Activated CD8-positive, alpha-beta memory T cell treated with anti-CD3 and anti-CD28 coated beads, Interleukin-2, amount 50 U/mL, for 4 hours (primary cell): ENCODE results near the gene DLGAP5.
A peak's percentile ranks its signal among the peaks of the same experiment; 100 is the strongest.

Experiments used
- DNase-seq: peaks from one replicate; pipeline ENCODE4 v3.0.0-alpha.2; 2020

The DLGAP5 gene

DNA sequence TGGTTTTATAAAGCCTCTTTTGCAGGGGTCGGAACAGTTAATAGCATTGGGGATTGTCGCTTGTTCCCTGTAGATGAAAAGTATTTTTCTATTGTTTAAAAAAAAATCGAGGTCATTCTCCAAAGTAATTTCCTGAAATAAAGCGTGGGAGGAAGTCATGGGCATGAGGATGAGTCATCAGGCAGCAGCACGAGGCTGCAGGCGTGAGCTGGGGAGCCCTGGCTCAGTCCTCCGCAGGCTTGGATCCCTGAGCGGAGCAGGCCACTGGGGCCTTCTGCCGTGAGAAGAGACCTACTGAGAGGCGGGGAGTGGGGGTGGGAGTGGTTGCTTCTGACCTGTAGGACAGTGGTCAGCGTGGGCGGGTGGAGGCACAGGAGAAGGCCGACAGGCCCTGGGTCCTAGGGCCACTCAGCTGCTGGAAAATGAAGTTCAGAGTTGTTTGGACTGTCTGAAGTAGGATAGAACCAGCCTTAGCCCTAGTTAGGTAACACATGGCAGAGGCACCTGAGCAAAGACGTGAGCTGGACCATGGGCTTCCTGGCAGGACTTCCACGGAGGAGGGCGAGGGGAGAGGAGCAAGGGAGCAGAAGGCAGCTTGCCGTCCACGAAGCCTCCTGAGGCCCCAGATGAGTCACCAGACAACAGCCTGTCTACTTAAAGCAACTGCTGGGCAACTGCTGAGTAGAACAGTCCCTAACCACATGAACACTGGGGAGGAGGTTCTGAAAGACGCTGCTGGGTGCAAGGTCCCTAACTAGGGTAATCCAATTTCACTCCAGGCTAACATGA lies 83.4 kb downstream of the DLGAP5 start:
- DNase-seq, result peak; percentile 22

DNA sequence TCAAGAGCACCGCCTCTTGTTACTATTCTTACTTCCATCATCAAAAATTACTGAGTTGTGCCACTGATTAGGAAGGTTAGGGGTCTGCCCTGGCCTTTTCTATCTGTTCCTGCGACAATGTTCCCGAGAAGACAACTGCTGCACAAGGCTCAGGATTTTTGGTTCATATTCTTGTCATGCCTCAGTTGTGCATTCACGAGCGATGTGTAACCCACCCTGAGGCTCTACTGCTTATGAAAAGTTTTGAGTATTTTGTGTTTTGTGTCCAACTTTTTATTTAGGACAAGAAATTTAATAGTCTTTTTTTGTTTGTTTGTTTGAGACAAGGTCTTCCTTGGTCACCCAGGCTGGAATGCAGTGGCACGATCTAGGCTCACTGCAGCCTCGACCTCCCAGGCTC lies 85.4 kb downstream of the DLGAP5 start:
- no peak for DNase-seq

- no peak for DNase-seq
Measured at GRCh38 chr14:55103971-55104954, 87.1 kb downstream of the DLGAP5 start.

DNA sequence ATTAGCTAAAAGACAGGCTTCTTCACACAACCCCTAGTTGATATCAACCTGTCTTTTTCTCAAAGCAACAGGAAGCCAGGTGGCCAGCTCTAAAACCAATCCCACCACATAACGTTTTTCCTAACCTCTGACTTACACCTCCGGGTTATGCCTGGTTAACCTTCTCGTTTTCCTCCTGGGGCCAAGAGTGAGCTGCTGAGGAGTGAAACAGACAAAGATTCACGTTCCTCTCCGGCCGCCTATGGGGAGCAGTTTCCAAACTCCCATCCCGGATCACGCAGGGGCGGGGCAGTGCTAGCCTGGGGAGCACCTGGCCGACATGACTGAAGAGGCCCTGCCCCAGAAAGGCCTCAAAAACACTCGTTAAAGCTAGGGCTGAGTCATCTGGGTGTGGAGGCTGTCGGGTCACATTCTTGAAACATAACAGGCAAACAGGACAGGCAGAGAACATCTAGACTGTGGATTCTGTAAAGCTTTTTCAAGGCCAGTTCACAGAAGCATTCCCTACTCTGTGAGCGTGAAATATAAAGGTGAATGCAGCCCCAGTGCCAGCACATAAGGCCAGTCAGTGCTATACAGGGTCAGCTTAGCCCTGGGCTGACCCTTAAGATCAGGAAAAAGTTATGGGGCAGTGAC lies 88.3 kb downstream of the DLGAP5 start:
- peak; percentile 49 for DNase-seq

GRCh38 chr14:55102141-55102621 lies 89.2 kb downstream of the DLGAP5 start:
- DNase-seq, result peak; percentile 32

- no peak for DNase-seq
Measured at GRCh38 chr14:55101698-55102097, 89.7 kb downstream of the DLGAP5 start.

DNA sequence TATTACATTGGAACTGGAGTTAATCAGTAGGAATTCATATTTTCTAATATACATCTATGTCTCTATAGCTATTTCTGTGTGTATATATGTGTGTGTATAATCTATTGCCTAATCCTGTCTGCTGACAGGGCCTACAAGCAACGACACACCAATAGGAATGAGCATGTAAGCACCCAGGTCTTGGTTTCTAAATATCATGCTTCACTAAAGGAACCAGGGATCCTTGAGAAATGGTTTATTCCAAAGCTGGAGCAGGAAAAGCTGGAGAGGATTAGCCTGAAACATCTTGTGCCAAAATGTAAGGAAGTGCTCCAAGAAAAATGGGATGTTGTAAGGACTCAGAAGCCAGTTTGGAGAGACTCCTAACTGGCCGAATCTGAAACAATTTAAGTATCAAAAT lies 91.6 kb downstream of the DLGAP5 start:
- no peak for DNase-seq

- no peak for DNase-seq
Measured at GRCh38 chr14:55098561-55098898, 92.9 kb downstream of the DLGAP5 start.
